Mesendoderm (in vitro differentiated cells): ENCODE results near the gene ANXA5.

Experiments
- DNase-seq: peaks from one replicate; pipeline ENCODE4 v3.0.0; 2013
- H2AK5ac ChIP-seq: 2 replicates; pipeline ENCODE4 v1.6.1; 2013; ENCODE audit warnings: low read length, inconsistent platforms
- H2BK120ac ChIP-seq: 2 replicates; pipeline ENCODE4 v1.6.1; 2013; ENCODE audit warnings: low read depth, mild to moderate bottlenecking, low read length, moderate library complexity, mixed read lengths
- H2BK15ac ChIP-seq: replicated peaks from 2 replicates; pipeline ENCODE4 v1.6.1; 2013; ENCODE audit warnings: low read depth, mild to moderate bottlenecking, moderate library complexity
- H2BK5ac ChIP-seq: 2 replicates; pipeline ENCODE4 v1.6.1; 2013; ENCODE audit warnings: low read length, inconsistent platforms
- H3K18ac ChIP-seq: 2 replicates; pipeline ENCODE4 v1.6.1; 2013; ENCODE audit warnings: mild to moderate bottlenecking, low read length, mixed read lengths
- H3K23ac ChIP-seq: one replicate; pipeline ENCODE4 v1.6.1; 2013; ENCODE audit warnings: low read length
- H3K27ac ChIP-seq: 2 replicates; pipeline ENCODE4 v1.5.1; 2013; ENCODE audit warnings: low read depth, mild to moderate bottlenecking, inconsistent platforms, low read length, moderate library complexity
- H3K27me3 ChIP-seq: 2 replicates; pipeline ENCODE4 v1.6.1; 2013; ENCODE audit warnings: low read length, control low read depth, mild to moderate bottlenecking, inconsistent platforms; ENCODE audit not compliant: insufficient read depth, poor library complexity
- H3K36me3 ChIP-seq: 2 replicates; pipeline ENCODE4 v1.6.1; 2013; ENCODE audit warnings: low read length, inconsistent platforms; ENCODE audit not compliant: control insufficient read depth, insufficient read depth
- H3K4ac ChIP-seq: one replicate; pipeline ENCODE4 v1.6.1; 2013; ENCODE audit warnings: low read depth, mild to moderate bottlenecking, low read length, moderate library complexity
- H3K4me1 ChIP-seq: 2 replicates; pipeline ENCODE4 v1.6.1; 2013; ENCODE audit warnings: low read depth, low read length, inconsistent platforms; ENCODE audit not compliant: control insufficient read depth
- H3K4me2 ChIP-seq: 2 replicates; pipeline ENCODE4 v1.6.1; 2013; ENCODE audit warnings: low read length
- H3K4me3 ChIP-seq: 2 replicates; pipeline ENCODE4 v1.5.1; 2013; ENCODE audit warnings: mild to moderate bottlenecking, low read length
- H3K56ac ChIP-seq: one replicate; pipeline ENCODE4 v1.6.1; 2013; ENCODE audit warnings: low read length
- H3K79me1 ChIP-seq: 2 replicates; pipeline ENCODE4 v1.6.1; 2013; ENCODE audit warnings: low read length, inconsistent platforms
- H3K79me2 ChIP-seq: 2 replicates; pipeline ENCODE4 v1.6.1; 2013; ENCODE audit warnings: mild to moderate bottlenecking, low read length; ENCODE audit not compliant: control insufficient read depth, insufficient read depth
- H3K9ac ChIP-seq: 2 replicates; pipeline ENCODE4 v1.6.1; 2013; ENCODE audit warnings: low read length, inconsistent platforms
- H4K5ac ChIP-seq: one replicate; pipeline ENCODE4 v1.6.1; 2013; ENCODE audit warnings: low read length
- H4K8ac ChIP-seq: one replicate; pipeline ENCODE4 v1.6.1; 2013; ENCODE audit warnings: low read depth, mild to moderate bottlenecking, control low read depth, low read length, moderate library complexity
- WGBS: extraction: QIAGEN DNeasy Blood & Tissue Kit; methylation state at CpG from one replicate; pipeline ENCODE4 v1.1.7; 2013; ENCODE audit warnings: low lambda C conversion rate, missing lambda C conversion rate; ENCODE audit not compliant: insufficient coverage; ENCODE audit errors: extremely low coverage; 5-methylcytosine and 5-hydroxymethylcytosine counted together

The ANXA5 gene

DNA sequence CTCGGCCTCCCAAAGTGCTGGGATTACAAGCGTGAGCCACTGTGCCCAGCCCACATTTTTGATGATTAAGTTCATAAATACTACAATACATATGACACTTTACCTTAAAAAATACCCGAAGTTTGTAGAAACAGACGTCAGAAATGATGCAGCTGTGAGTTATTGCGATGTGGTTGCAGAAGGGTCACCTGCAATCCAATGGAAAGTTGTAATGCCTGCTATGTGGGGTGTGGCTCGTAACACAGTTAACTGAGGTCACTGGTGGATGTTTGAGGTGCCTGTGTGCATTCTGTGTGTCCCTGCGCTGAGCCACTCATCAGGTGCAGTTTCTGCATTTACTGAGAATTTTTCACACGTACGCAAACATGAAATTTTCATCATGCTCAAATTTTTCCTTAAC, 64.1 kb downstream of the ANXA5 start:
- H3K23ac ChIP-seq = no peak overlapping the region
- no peak overlapping the region for H3K4me2 ChIP-seq
- H4K8ac ChIP-seq = no peak overlapping the region
- H2BK5ac ChIP-seq = no peak overlapping the region
- no peak for DNase-seq
- H3K18ac ChIP-seq = no peak overlapping the region
- H2BK120ac ChIP-seq = no peak overlapping the region
- no peak overlapping the region for H3K27ac ChIP-seq
- no peaks in the 10 kb centered on the region for H3K27me3 ChIP-seq
- H3K4me1 ChIP-seq = no peaks in the 10 kb centered on the region
- no peaks in the 10 kb centered on the region for H3K36me3 ChIP-seq
- H3K79me2 ChIP-seq = no peaks in the 10 kb centered on the region
- H3K9ac ChIP-seq = no peak overlapping the region
- H2AK5ac ChIP-seq = no peak overlapping the region
- H3K4me3 ChIP-seq = no peak overlapping the region
- WGBS = no CpG with 5 or more reads among the region's 9 CpGs
- no peak overlapping the region for H2BK15ac ChIP-seq
- no peak overlapping the region for H4K5ac ChIP-seq
- H3K79me1 ChIP-seq = no peaks in the 10 kb centered on the region
- no peak overlapping the region for H3K4ac ChIP-seq
- no peak overlapping the region for H3K56ac ChIP-seq
